HCT116 (cell line): Measurements from ENCODE around the gene TFCP2L1.

Source experiments
- EZH2 ChIP-seq: fragments of 200-600 bp; sonication (generic); IDR thresholded peaks from 2 replicates; pipeline ENCODE4 v1.6.1; 2017; ENCODE audit warnings: antibody characterized with exemption, mixed run types
- POLR2A ChIP-seq: IDR thresholded peaks from 2 replicates; pipeline ENCODE4 v1.7.0; 2011; ENCODE audit warnings: borderline replicate concordance; ENCODE audit not compliant: insufficient read depth, insufficient read length; ENCODE audit errors: extremely low read depth
- SP1 ChIP-seq: IDR thresholded peaks from 2 replicates; pipeline ENCODE4 v1.6.1; 2012; ENCODE audit warnings: low read depth
- ZNF274 ChIP-seq: fragments of 200-500 bp; sonication (Bioruptor generic); IDR thresholded peaks from 2 replicates; pipeline ENCODE4 v1.6.1; 2014; ENCODE audit warnings: mild to moderate bottlenecking, low read depth, low read length, inconsistent platforms
- TF ChIP-seq, protein P1 (sequence below), 3 experiments: fragments of 200-600 bp in 1 of 3; sonication (generic) in 1 of 3; IDR thresholded peaks in 2 of 3; conservative IDR thresholded peaks in 1 of 3; 2 replicates each; pipeline ENCODE4 v1.5.1; 2012 to 2017; ENCODE audit warnings: low read depth in 2 of 3, low read length in 2 of 3, antibody characterized with exemption in 1 of 3, borderline replicate concordance in 1 of 3, control low read depth in 1 of 3, mild to moderate bottlenecking in 1 of 3, mixed read lengths in 1 of 3, mixed run types in 1 of 3, moderate library complexity in 1 of 3; ENCODE audit not compliant: insufficient read depth in 1 of 3
- TF ChIP-seq, protein P2 (sequence below): IDR thresholded peaks from 2 replicates; pipeline ENCODE4 v1.6.1; 2012

DNA sequence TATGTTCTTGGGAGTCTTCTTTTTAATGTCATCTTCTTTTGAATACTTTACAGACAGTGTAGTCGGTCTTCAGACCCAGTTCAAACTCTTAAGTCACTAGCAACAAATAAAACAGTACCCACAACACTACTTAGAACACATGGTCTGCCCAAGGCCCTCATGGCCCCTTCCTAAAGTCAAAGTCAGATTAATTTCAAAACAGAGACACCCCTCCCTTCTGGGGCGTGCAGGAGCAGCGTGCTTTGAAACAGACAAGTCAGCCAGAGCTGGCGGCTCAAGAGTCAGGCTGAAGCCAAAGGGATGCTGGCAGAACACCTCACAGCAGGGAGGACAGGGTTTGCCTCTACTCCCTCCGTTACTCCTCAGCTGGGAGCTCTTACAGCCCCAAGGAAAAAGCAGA lies 77.5 kb downstream of the TFCP2L1 start:
- no peak for TF ChIP-seq POLR2A
- TF ChIP-seq EZH2 = no peak
- TF ChIP-seq, protein P1, sequence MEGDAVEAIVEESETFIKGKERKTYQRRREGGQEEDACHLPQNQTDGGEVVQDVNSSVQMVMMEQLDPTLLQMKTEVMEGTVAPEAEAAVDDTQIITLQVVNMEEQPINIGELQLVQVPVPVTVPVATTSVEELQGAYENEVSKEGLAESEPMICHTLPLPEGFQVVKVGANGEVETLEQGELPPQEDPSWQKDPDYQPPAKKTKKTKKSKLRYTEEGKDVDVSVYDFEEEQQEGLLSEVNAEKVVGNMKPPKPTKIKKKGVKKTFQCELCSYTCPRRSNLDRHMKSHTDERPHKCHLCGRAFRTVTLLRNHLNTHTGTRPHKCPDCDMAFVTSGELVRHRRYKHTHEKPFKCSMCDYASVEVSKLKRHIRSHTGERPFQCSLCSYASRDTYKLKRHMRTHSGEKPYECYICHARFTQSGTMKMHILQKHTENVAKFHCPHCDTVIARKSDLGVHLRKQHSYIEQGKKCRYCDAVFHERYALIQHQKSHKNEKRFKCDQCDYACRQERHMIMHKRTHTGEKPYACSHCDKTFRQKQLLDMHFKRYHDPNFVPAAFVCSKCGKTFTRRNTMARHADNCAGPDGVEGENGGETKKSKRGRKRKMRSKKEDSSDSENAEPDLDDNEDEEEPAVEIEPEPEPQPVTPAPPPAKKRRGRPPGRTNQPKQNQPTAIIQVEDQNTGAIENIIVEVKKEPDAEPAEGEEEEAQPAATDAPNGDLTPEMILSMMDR (IDR thresholded peaks at IDR 0.05 in 2 of 3, conservative IDR thresholded peaks at IDR 0.05 in 1 of 3; ENCODE audit: borderline replicate concordance in 1 of 3, insufficient read depth in 1 of 3, low read depth in 2 of 3, low read length in 2 of 3) = no peak
- no peak for TF ChIP-seq ZNF274
- no peak for TF ChIP-seq SP1
- TF ChIP-seq, protein P2, sequence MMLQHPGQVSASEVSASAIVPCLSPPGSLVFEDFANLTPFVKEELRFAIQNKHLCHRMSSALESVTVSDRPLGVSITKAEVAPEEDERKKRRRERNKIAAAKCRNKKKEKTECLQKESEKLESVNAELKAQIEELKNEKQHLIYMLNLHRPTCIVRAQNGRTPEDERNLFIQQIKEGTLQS = no peak
